Measurements from ENCODE around the gene CFL1. TPM values are rescaled to one million over a fixed set of nuclear protein-coding genes. Genes with fewer than 3 reads are reported as not detected.
A peak's percentile ranks its signal among the peaks of the same experiment; 100 is the strongest.

Gene CFL1
- polyA plus RNA-seq, 1 of the 3 experiments (the other 2 are of a cell fraction) = 4,252 TPM

GRCh38 chr11:65884716-65885092, 26.7 kb upstream of the CFL1 start (continued):
- TF ChIP-seq, protein P1, sequence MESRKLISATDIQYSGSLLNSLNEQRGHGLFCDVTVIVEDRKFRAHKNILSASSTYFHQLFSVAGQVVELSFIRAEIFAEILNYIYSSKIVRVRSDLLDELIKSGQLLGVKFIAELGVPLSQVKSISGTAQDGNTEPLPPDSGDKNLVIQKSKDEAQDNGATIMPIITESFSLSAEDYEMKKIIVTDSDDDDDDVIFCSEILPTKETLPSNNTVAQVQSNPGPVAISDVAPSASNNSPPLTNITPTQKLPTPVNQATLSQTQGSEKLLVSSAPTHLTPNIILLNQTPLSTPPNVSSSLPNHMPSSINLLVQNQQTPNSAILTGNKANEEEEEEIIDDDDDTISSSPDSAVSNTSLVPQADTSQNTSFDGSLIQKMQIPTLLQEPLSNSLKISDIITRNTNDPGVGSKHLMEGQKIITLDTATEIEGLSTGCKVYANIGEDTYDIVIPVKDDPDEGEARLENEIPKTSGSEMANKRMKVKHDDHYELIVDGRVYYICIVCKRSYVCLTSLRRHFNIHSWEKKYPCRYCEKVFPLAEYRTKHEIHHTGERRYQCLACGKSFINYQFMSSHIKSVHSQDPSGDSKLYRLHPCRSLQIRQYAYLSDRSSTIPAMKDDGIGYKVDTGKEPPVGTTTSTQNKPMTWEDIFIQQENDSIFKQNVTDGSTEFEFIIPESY (IDR thresholded peaks at IDR 0.05; ENCODE audit: borderline replicate concordance, low read depth) = no peak
- TF ChIP-seq FOXJ3 (CRISPR knock-in tag; IDR thresholded peaks at IDR 0.05) = no peak
- TF ChIP-seq SMC3 (IDR thresholded peaks at IDR 0.05; ENCODE audit: low read depth, low read length) = peak; percentile 92
- no peak for TF ChIP-seq ELF1 (IDR thresholded peaks at IDR 0.05)
- no peak for TF ChIP-seq TCF12 (IDR thresholded peaks at IDR 0.05)
- TF ChIP-seq RFX5 (IDR thresholded peaks at IDR 0.05; ENCODE audit: low read length) = no peak
- TF ChIP-seq, protein P2, sequence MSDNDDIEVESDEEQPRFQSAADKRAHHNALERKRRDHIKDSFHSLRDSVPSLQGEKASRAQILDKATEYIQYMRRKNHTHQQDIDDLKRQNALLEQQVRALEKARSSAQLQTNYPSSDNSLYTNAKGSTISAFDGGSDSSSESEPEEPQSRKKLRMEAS (IDR thresholded peaks at IDR 0.05; ENCODE audit: low read depth) = 0 out of 2 replicates have a peak, but pooled peaks have one; percentile 17
- no peak for TF ChIP-seq GATA2 (CRISPR knock-in tag; IDR thresholded peaks at IDR 0.05)
- 0 out of 2 replicates have a peak, but pooled peaks have one; percentile 67 for TF ChIP-seq SIN3A (IDR thresholded peaks at IDR 0.05; ENCODE audit: borderline replicate concordance, low read depth, low read length)
- no peak for TF ChIP-seq NRF1 (IDR thresholded peaks at IDR 0.05; ENCODE audit: low read depth, low read length)
- TF ChIP-seq, protein P3, sequence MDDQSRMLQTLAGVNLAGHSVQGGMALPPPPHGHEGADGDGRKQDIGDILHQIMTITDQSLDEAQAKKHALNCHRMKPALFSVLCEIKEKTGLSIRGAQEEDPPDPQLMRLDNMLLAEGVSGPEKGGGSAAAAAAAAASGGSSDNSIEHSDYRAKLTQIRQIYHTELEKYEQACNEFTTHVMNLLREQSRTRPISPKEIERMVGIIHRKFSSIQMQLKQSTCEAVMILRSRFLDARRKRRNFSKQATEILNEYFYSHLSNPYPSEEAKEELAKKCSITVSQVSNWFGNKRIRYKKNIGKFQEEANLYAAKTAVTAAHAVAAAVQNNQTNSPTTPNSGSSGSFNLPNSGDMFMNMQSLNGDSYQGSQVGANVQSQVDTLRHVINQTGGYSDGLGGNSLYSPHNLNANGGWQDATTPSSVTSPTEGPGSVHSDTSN (IDR thresholded peaks at IDR 0.05) = no peak
- no peak for TF ChIP-seq RCOR1 (IDR thresholded peaks at IDR 0.05; ENCODE audit: low read length)
- TF ChIP-seq MXI1 (IDR thresholded peaks at IDR 0.05; ENCODE audit: low read depth, low read length) = no peak
- TF ChIP-seq, protein P4, sequence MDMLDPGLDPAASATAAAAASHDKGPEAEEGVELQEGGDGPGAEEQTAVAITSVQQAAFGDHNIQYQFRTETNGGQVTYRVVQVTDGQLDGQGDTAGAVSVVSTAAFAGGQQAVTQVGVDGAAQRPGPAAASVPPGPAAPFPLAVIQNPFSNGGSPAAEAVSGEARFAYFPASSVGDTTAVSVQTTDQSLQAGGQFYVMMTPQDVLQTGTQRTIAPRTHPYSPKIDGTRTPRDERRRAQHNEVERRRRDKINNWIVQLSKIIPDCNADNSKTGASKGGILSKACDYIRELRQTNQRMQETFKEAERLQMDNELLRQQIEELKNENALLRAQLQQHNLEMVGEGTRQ (IDR thresholded peaks at IDR 0.05; ENCODE audit: borderline replicate concordance, low read depth, low read length) = no peak
- TF ChIP-seq RXRA (IDR thresholded peaks at IDR 0.05; ENCODE audit: borderline replicate concordance, low read depth) = no peak
- TF ChIP-seq NFIC (IDR thresholded peaks at IDR 0.05; ENCODE audit: borderline replicate concordance) = no peak
- TF ChIP-seq POLR2AphosphoS5 (IDR thresholded peaks at IDR 0.05; ENCODE audit: low read depth, low read length) = no peak
- no peak for TF ChIP-seq JUND (IDR thresholded peaks at IDR 0.05)
- no peak for TF ChIP-seq USF1 (IDR thresholded peaks at IDR 0.05; ENCODE audit: borderline replicate concordance, low read depth)
- peak; percentile 80 for TF ChIP-seq RAD21 (IDR thresholded peaks at IDR 0.05; ENCODE audit: low read length)
- TF ChIP-seq, protein P5, sequence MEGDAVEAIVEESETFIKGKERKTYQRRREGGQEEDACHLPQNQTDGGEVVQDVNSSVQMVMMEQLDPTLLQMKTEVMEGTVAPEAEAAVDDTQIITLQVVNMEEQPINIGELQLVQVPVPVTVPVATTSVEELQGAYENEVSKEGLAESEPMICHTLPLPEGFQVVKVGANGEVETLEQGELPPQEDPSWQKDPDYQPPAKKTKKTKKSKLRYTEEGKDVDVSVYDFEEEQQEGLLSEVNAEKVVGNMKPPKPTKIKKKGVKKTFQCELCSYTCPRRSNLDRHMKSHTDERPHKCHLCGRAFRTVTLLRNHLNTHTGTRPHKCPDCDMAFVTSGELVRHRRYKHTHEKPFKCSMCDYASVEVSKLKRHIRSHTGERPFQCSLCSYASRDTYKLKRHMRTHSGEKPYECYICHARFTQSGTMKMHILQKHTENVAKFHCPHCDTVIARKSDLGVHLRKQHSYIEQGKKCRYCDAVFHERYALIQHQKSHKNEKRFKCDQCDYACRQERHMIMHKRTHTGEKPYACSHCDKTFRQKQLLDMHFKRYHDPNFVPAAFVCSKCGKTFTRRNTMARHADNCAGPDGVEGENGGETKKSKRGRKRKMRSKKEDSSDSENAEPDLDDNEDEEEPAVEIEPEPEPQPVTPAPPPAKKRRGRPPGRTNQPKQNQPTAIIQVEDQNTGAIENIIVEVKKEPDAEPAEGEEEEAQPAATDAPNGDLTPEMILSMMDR (IDR thresholded peaks at IDR 0.05) = peak; percentile 98
- TF ChIP-seq EP300 (IDR thresholded peaks at IDR 0.05; ENCODE audit: borderline replicate concordance in 1 of 2, low read depth in 1 of 2, low read length in 1 of 2) = no peak

All from SK-N-SH (cell line).